HG03558 (cell line): ENCODE results near the gene KLHL33.
A peak's percentile ranks its signal among the peaks of the same experiment; 100 is the strongest.

ENCODE experiments used
- ATAC-seq: cut with Tn5 transposase; IDR thresholded peaks from one replicate; pipeline ENCODE4 v1.9.1; 2021; ENCODE audit warnings: moderate number of reproducible peaks; ENCODE audit not compliant: unreplicated experiment; ENCODE audit errors: extremely low read depth

Gene KLHL33, protein sequence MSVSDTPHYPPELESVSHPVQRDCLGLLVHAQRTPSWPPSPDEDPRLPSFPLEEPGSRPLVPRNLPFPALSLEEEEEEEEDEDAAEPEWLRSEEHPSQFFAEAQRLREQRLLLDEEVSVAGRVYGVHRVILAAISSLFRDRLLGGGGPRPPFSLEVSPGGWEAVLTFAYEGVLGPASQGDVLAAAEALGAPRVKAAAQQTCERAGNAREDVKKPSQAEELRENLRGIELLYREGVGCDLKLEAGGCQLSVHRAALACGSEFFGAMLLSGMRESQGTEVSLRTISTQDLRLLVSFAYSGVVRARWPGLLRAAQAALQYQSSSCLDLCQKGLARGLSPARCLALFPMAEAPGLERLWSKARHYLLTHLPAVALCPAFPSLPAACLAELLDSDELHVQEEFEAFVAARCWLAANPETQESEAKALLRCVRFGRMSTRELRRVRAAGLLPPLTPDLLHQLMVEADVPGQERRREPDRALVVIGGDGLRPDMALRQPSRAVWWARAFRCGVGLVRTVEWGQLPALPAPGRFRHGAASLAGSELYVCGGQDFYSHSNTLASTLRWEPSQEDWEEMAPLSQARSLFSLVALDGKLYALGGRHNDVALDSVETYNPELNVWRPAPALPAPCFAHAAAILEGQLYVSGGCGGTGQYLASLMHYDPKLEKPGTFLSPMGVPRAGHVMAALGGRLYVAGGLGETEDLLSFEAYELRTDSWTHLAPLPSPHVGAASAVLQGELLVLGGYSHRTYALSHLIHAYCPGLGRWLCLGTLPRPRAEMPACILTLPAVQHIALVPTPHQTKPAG

DNA sequence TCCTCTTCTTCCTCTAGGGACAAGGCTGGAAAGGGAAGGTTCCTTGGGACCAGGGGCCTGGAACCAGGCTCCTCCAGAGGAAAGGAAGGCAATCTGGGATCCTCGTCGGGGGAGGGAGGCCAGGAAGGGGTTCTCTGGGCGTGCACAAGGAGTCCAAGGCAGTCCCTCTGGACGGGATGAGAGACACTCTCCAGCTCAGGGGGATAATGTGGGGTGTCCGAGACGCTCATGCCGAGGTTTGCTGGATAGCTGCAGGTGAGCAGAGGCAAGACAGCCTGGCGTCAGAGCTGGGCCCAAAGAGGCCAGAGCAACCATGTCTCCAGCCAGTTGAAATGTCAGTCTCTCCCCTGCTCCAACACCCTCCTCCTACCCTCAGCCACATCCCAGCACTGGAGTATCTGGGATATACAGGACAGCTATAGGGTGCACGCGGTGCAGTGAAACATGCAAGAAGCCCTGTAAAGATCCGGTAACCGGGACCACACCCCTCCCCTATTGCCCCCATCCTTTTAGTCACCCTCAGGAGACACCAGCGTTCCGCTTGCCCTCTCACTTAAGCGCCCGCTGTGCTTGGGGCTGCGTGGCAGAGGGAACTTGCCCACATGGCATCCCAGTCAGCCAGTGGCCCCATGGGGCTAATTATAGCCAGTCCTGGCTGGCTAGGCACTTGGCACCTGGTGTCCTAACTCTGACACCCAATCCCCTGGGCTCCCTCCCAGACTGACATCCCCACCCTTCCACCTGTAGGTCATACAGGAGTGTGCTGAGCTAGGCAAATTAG is at the start of gene KLHL33:
Gene KLHL33, minus strand, starts transcription at position 585 of the 781 bp plus-strand sequence. Its CDS starts 355 bp downstream, at position 230.
- ATAC-seq = no peak

GRCh38 chr14:20482382-20482781 is 46.4 kb upstream of the KLHL33 start:
- ATAC-seq = no peak

GRCh38 chr14:20478894-20479293 is 42.9 kb upstream of the KLHL33 start:
- no peak for ATAC-seq

DNA sequence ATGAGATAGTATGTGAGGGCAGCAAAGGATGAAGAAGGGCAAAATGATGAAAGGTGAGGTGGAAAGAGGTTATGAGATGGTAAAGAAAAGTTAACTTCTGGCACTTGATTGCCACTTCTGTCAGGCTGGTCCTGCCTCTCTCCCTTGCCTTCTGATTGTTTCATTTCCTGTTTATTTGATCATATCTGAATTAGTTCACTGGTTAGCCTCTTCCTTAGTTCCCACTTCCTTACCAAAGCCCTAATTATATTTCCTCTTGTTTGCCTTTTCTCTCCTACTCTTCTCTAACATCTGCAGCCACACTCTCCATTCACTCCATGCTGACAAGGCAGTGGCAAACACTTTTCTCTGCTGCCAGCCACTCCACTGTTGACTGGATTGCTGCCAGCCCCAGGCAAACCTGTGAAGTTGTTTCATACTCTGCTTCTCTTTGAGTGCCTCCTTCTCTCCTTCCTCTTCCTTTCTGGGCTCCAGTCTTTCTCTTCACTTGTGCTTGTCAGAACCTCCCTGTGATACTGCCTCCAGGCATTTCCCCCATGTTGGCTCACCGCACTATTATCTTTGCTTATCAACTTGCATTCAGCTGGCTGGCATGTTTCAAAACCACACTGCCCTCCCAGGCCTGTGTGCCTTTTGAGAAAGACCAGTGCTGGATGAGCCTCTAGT is 41.4 kb upstream of the KLHL33 start:
- ATAC-seq = no peak

DNA sequence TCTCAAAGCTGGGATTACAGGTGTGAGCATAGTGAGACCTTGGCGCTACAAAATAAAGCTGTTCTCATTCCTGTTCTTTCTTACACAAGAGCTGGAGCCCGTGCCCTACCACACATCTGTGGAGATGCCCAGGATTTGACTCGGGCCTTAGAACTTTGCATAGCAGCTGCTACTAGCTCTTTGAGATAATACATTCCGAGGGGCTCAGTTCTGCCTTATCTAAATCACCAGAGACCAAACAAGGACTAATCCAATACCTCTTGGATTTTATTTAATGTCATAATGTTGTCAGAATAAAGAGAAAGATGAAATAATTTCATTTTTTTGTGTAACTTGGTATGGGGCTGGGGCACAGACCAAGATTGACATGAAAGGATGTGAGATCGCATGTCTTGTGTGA is 40.8 kb upstream of the KLHL33 start:
- no peak for ATAC-seq

DNA sequence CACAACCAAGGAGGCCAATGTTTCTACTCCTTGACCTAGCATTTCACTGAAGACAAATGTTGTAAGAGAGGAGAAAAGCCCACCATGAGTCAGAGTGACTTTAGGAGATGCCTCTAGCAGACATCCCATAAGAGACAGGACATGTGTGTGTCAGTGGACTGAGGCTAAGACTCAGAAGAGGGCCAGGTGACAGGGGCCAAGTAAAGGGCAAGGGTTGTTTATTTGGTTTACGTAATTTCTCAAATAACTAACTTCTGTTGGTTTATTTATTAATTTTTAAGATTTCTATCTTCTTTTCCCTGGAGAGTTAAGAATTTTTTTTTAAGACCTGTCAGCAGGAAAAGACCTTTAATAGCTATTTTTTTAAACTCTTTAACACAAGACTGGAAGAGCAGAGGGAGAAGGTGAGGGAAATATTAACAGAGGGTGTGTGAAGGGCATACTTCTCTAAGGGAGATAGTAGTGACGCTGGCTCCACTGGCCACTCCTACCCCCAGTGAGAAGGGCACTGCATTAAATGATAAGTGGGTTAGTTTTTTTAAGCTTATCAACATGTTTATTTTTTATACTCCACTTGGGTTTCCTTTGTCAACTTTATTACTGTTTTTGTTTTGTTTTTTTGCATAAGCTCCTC is 36.7 kb upstream of the KLHL33 start:
- ATAC-seq = no peak

GRCh38 chr14:20470603-20470901 is 34.6 kb upstream of the KLHL33 start:
- ATAC-seq = no peak

DNA sequence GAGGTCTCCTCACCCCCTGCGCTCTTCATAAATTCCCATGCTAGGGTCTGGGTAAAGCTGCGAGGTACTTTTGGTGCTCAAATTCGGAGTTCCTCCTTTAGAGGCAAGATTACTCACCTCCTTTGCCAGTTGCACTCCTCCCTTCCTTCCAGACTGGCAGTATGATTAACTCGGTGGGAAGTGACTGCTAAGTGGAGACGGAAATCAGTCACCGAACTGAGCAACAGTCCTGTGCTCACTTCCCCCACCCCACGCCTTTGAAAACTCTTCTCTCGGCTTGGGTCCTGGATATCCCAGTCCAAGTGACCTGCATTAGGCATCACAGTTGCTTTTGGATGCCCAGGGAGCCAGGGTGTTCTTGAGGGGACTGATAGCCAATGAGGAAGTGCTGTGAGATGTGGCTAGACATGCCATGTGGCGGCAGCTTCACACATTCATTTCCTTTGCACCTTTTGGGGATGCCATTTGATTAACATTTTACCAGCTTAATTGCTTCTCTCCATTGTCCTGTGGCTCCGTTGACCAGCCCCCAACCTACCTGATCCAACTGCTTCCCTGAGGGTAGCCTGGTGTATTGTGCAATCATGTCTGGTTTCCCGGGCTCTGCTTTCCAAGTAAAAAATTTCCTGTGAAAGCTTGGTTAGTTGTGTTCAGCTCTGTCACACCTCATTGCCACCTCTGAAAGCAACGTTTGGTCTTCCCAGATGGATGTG is 34.1 kb upstream of the KLHL33 start:
- peak; percentile 19 for ATAC-seq

DNA sequence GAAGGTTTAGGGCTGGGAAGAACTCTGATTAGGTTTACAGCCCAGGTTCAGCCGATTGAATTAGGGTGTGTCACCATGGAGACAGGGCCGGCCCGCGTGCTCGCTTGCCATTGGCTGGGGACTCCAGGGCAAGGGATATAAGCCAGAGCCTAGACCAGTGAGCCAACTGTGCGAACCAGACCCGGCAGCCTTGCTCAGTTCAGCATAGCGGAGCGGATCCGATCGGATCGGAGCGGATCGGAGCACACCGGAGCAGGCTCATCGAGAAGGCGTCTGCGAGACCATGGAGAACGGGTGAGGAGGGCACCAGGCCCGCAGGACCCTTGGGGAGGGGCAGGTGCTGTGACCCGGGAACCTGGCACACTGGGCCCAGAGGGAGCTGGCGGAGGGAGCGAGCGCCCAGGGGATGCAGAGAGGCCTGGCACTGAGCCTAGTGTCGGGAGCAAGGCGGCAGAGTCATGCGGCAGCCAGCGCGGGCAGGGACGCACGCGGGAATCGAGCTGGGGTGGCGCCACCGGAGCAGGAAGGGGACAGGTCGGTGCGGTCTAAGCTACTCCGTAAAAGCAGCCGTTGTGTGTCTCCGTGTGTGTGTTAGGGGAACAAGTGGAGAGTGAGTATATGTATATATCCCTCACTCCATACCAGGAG is 33.4 kb upstream of the KLHL33 start, which contains the start of gene PNP:
Gene PNP, plus strand, starts transcription at position 165 of the 648 bp plus-strand sequence. Its CDS starts 119 bp downstream, at position 284.
- peak; percentile 90 for ATAC-seq

GRCh38 chr14:20468764-20469241 is 32.8 kb upstream of the KLHL33 start:
- ATAC-seq = no peak

GRCh38 chr14:20461225-20462141 is 25.5 kb upstream of the KLHL33 start, which contains the start of gene PIP4P1:
Gene PIP4P1, minus strand, starts transcription at chr14:20461434. Its CDS starts 109 bp downstream, at chr14:20461325.
- ATAC-seq = peak; percentile 93

DNA sequence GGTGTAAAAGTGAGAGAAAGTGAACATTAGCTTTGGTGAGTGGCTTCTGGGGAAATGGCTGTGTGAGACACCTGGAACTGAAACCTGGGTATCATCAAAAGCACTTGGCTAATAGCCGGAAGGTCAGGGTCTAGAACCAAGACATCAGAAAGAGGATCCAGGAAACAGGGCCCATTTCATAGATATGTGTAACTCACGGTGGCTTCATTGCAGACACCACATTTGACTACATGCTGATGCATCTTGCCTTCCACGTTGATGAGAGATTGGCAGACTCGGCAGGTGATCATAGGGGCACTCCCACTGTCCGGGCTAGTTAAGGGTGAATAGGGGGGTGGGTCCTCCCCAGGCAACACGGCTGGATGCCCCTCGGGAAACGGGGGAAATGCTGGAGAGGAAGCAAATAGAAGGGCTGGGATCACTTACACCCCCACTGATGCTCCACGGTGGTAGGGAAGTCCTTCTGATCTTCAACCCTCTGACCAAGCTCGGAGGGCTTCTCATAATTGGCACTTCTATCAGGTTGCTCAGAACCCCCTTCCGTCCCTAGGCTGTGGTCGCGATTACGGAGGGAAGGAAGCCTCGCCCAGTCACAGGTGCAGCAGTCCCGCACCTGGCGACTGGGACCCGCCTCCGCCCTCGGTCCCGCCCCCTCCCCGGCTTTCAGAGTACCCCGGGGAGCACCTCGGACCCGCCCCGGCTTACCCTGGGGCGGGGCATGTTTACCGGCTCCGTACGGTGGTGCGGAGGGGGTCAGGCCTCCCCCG is 24.7 kb upstream of the KLHL33 start:
- ATAC-seq = no peak

DNA sequence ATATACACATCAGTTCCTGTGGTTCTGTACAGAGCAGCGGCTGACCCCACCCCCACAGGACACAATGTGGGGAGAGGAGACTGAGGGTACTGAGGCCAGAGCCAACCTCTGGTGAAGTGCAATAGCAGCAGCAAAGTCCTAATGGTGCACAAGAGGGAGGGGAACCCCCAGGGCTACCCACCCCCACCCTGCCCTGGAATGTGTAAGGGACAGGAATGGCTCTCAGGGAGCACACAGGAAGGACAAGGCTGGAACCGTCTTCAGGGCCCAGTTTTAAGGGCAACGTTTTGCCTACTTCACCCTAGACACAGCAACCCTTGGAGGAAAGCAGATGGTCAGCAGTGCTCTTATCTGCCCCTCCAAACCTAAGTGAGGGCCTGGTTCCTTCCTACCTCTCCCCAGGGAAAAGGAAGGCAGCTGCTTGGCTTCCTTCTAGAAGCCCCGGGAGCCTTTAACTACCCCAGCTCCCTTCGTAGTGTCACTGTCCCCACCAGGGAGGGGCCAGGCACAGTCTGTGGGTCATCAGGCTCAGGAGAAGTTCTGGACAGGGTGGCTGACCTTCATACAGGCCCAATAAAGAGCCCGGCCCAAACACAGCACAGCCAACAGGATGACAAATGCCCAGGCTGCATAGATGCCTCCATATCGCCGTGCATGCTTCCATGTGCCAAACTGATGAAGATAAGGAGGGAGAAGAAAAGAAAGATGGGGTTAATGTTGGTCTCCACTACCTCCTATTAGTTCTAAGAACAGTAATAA is 22.2 kb upstream of the KLHL33 start:
- no peak for ATAC-seq

DNA sequence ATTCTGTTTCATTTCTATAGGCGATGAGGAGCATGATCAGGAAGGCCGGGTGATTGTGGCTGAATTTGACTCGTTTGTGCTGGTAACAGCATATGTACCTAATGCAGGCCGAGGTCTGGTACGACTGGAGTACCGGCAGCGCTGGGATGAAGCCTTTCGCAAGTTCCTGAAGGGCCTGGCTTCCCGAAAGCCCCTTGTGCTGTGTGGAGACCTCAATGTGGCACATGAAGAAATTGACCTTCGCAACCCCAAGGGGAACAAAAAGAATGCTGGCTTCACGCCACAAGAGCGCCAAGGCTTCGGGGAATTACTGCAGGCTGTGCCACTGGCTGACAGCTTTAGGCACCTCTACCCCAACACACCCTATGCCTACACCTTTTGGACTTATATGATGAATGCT is 21.0 kb upstream of the KLHL33 start:
- ATAC-seq = no peak

DNA sequence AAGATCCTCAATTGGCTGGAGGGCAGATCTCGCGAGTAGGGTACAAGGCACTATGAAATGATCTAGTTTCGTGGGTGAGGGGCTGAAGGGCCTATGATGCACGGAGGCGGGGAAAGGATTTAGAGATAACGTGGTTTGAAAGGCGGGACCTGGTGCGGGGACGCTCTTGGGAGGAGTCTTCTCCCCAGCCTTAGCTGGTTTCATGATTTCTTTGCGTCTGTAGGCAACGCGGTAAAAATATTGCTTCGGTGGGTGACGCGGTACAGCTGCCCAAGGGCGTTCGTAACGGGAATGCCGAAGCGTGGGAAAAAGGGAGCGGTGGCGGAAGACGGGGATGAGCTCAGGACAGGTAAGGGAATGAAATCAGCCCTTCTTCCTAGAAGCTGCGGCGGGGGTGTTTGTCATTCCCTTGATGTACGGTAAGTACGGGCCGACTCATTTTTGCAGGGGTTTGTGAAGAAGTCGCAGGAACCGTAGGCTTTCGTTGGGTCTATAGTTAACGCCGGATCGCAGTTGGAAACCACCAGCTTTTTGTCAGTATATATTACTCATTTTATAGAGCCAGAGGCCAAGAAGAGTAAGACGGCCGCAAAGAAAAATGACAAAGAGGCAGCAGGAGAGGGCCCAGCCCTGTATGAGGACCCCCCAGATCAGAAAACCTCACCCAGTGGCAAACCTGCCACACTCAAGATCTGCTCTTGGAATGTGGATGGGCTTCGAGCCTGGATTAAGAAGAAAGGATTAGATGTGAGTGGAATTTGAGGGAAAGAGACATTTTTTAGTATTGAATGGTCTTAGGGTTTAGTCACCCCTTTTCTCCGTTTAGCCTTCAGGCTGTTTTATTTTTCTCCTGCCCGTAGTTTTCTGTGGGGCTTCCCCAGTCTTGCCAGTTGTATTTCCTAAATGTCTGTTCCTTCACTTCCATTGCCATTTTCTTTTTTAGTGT is 19.7 kb upstream of the KLHL33 start:
- peak; percentile 17 for ATAC-seq
